ENCODE data around the gene GRAP2.
"Not testable (repeated sequence)": the region's sequence is repeated elsewhere in the genome, so short reads cannot be mapped to it uniquely, and the experiment has no call there.

The GRAP2 gene

DNA sequence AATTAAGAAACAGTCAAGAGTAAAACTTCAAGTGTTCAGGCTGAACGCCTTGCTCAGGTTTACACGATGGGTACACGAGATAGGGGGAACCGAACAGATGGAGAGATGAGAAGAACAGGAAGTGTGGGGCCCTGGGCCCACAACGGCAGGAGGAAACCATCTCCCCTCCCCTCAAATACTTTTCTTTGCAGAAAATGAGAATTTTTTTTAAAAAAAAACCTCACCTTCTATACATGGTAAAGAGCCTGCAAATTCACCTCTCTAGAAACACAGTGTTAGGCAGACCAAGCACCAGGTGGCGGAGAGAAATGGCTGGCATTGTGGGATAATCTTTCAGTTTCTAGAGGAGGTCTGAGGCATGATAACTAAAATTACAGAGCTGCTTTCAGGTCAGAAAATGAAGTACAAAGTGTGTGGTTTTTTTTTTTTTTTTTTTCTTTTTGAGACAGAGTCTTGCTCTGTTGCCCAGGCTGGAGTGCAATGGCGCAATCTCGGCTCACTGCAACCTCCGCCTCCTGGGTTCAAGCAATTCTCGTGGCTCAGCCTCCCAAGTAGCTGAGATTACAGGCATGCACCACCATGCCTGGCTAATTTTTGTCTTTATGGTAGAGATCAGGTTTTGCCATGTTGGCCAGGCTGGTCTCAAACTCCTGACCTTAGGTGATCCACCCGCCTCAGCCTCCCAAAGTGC is 50.9 kb downstream of the GRAP2 start:
- peak overlapping the region; percentile 70 for H3K4me3 Mint-ChIP-seq
- H3K27ac Mint-ChIP-seq = peak overlapping the region; percentile 60
- H3K9me3 Mint-ChIP-seq; DNase-seq (ENCODE audit: low spot score); H3K27me3 Mint-ChIP-seq (ENCODE audit: low read depth): not testable (repeated sequence)
- H3K36me3 Mint-ChIP-seq (ENCODE audit: low read depth) = peaks cover 87% of the 10 kb centered on the region
- H3K4me1 Mint-ChIP-seq (ENCODE audit: low read depth) = peaks cover 79% of the 10 kb centered on the region

DNA sequence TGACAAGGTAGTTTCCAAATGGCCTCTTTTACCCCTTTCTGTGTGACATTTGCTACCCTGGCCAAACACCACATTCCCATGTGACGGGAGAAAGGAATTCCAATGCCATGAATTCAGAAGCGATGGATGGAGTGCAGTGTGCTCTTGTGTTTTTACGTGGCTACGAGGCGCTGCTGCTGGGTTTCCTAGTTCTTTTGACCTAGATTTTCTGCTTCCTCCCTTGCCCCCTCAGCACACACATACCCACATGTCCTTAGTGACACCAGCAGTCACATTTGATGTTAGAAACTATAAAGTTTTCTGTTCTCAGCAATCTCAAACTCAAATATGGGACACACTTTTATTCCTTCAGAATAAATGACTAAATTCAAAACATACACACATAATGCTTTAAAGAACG is 51.5 kb downstream of the GRAP2 start:
- Mint-ChIP-seq H3K27ac (peak overlapping the region; percentile 60), H3K4me3 (peak overlapping the region; percentile 70), H3K4me1 (ENCODE audit: low read depth) (peaks cover 79% of the 10 kb centered on the region), H3K27me3 (ENCODE audit: low read depth) (no peaks in the 10 kb centered on the region), H3K36me3 (ENCODE audit: low read depth) (peaks cover 87% of the 10 kb centered on the region), H3K9me3 (no peaks in the 10 kb centered on the region)
- DNase-seq (ENCODE audit: low spot score) = no peak

DNA sequence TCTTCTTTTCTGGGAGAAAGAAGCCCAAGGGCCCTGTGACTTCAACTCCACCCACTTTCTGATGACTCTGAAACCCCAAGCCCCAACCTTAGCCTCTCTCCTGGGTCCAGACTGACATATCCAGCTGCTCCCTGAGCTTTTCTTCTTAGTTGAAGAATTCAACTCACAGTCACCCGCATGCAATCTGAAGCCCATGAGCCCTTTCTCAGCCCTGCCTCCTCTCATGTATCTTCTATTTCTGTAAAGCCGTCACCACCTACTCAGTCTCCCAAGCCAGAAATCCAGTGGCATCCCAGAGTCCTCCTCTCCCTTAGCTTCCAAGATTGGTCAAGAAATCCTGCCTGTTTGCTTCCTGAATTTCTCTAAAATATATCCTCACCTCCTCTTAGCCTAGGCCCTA is 52.2 kb downstream of the GRAP2 start:
- H3K36me3 Mint-ChIP-seq (ENCODE audit: low read depth) = peaks cover 90% of the 10 kb centered on the region
- peak overlapping the region; percentile 65 for H3K4me3 Mint-ChIP-seq
- no peaks in the 10 kb centered on the region for H3K9me3 Mint-ChIP-seq
- peak overlapping the region; percentile 82 for H3K27ac Mint-ChIP-seq
- no peak for DNase-seq (ENCODE audit: low spot score)
- H3K27me3 Mint-ChIP-seq (ENCODE audit: low read depth) = no peaks in the 10 kb centered on the region
- peaks cover 82% of the 10 kb centered on the region for H3K4me1 Mint-ChIP-seq (ENCODE audit: low read depth)

DNA sequence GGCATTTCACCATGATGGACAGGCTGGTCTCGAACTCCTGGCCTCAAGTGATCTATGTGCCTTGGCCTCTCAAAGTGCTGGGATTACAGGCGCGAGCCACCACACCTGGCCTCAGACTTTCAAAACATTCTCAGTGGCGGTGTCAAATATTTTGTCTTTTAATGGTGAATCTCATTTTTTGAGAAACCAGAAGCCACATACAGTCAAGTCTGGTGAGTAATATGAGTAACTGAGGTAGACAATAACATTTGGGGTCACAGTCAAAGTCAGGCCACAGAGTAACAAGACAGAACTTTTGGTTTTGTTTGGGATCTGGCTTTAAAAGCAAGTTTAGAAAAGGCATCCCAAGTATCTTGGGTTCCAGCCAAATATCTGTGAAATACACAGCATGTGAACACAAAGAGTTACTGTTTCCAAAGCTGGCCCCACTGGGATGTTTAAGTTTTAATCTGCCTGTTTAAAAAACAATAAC is 53.7 kb downstream of the GRAP2 start:
- Mint-ChIP-seq H3K4me1 (ENCODE audit: low read depth) (peaks cover 85% of the 10 kb centered on the region), H3K9me3 (no peaks in the 10 kb centered on the region), H3K36me3 (ENCODE audit: low read depth) (peaks cover 90% of the 10 kb centered on the region), H3K4me3 (peak overlapping the region; percentile 10), H3K27ac (peak overlapping the region; percentile 45), H3K27me3 (ENCODE audit: low read depth) (no peaks in the 10 kb centered on the region)
- DNase-seq (ENCODE audit: low spot score) = peak; percentile 37

DNA sequence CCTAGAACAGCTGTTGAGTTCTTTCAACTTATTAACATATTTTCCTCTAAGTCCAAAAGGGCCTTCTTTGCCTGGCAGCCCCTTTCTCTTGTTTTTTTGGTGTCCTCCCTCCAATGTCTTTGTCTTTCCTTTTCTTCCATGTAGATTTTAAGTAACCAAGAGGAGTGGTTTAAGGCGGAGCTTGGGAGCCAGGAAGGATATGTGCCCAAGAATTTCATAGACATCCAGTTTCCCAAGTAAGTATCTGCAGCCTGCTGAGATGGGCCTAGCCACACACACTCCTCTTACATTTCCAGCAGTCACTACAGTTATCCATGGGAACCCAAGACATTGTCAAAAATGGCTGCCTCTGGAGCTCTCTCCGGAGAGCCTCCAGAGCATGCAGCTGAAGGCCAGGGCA is 54.8 kb downstream of the GRAP2 start:
- Mint-ChIP-seq H3K27ac (peak overlapping the region; percentile 16), H3K4me3 (peak overlapping the region; percentile 60), H3K9me3 (no peaks in the 10 kb centered on the region), H3K36me3 (ENCODE audit: low read depth) (peaks cover 90% of the 10 kb centered on the region), H3K27me3 (ENCODE audit: low read depth) (no peaks in the 10 kb centered on the region), H3K4me1 (ENCODE audit: low read depth) (peaks cover 85% of the 10 kb centered on the region)
- no peak for DNase-seq (ENCODE audit: low spot score)

DNA sequence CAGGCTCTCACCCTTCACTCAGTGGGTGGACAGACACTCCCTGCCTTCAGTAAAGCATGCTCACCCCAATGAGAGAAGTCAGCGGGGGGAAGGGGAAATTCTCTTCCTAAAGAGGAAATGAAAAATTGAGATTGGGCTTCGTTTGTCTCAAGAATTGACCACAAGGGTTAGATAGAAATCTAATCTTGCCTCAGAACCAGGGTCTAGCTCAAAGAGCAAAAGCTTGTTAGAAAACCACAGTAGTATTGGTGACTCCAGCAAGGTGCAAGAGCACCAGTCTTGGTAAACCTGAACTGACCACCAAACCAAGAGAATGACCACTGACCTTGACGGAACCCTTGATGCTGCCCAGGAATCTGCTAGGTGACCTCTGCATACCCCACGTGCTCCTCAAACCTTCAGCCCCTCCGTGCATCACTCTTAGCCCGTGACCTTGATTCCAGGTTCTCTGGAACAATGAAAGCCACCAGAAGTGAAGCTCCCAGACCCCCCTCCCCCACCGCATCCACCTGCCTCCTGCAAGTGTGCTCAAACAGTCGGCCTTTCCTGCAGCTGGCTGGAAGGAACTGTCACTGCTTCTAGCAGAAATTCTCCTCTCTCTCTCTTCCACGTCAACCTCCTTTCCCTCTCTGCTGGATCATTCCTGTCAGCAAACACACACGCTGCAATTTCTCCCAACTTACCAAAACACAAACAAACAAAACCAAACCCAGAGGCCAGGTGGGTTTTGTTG is 56.2 kb downstream of the GRAP2 start:
- Mint-ChIP-seq H3K27me3 (ENCODE audit: low read depth) (no peaks in the 10 kb centered on the region), H3K27ac (peak overlapping the region; percentile 11), H3K4me3 (peak overlapping the region; percentile 60), H3K9me3 (no peaks in the 10 kb centered on the region), H3K36me3 (ENCODE audit: low read depth) (peaks cover 90% of the 10 kb centered on the region), H3K4me1 (ENCODE audit: low read depth) (peaks cover 86% of the 10 kb centered on the region)
- DNase-seq (ENCODE audit: low spot score) = no peak

DNA sequence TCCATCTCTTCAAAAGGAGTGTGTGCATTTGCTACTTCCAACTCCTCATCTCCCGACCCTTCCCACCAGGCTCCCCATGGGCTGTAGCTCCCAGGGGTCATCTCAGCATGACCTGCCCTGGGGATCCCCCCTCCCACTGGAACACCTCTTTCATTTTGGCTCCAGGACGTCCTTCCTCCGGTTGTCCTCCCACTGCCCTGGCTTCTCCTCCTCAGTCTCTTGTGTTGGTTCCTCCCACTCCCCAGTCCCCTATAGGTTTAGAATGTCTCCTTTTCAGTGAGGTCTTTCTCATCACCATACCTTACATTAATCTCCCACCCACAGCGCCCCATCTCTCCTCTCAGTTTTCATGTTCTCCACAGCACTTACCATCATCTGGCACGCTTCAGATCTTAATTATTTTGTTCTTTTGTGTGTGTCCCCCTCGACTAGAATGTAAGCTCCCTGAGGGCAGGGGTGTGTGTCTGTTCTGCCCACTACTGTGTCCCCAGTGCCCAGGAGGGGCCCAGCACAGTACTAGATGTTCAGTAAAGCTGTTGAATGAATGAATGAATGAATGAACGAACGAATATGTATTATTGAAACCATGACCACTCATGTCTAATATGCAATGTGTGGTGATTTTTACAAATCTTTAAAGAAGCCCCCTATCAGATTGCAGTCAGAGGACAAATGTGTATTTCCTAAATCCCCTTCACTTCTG is 57.3 kb downstream of the GRAP2 start:
- Mint-ChIP-seq H3K27me3 (ENCODE audit: low read depth) (no peaks in the 10 kb centered on the region), H3K36me3 (ENCODE audit: low read depth) (peaks cover 86% of the 10 kb centered on the region), H3K4me3 (peak overlapping the region; percentile 33), H3K27ac (peak overlapping the region; percentile 67), H3K9me3 (no peaks in the 10 kb centered on the region), H3K4me1 (ENCODE audit: low read depth) (peaks cover 76% of the 10 kb centered on the region)
- no peak for DNase-seq (ENCODE audit: low spot score)

DNA sequence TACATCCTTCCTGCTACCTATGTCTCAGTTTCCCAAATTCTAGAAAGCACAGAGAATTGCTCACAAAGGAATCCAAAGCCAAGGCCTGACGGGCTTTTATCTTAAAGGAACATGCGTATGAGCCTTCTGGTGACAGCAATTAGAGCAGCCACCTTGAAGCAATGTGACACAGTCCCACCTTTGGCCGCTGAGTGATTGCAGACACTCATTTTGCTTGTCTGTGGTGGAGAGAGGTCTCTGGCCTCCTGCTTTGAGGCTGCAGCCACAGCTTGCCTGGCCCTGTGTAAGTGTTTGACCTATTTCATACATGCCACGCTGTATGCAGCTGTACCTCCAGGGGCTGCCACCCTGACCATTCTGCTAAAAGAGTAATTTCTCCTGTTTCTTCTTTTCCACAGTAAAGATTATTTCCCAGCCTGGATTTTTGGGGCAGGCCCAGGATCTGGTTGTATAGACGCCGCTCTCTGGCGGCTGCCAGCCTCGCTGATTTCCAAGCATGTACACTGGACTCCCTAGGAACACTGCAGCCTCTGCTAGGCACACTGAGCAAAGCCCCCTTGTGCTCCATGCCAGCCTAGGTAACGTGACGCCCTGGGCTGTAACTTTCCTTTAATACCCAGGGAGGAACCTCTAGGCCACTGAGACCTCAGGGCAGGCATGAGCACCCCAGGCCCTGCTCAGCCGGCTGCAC is 58.2 kb downstream of the GRAP2 start:
- H3K9me3 Mint-ChIP-seq = no peaks in the 10 kb centered on the region
- H3K27me3 Mint-ChIP-seq (ENCODE audit: low read depth) = no peaks in the 10 kb centered on the region

DNA sequence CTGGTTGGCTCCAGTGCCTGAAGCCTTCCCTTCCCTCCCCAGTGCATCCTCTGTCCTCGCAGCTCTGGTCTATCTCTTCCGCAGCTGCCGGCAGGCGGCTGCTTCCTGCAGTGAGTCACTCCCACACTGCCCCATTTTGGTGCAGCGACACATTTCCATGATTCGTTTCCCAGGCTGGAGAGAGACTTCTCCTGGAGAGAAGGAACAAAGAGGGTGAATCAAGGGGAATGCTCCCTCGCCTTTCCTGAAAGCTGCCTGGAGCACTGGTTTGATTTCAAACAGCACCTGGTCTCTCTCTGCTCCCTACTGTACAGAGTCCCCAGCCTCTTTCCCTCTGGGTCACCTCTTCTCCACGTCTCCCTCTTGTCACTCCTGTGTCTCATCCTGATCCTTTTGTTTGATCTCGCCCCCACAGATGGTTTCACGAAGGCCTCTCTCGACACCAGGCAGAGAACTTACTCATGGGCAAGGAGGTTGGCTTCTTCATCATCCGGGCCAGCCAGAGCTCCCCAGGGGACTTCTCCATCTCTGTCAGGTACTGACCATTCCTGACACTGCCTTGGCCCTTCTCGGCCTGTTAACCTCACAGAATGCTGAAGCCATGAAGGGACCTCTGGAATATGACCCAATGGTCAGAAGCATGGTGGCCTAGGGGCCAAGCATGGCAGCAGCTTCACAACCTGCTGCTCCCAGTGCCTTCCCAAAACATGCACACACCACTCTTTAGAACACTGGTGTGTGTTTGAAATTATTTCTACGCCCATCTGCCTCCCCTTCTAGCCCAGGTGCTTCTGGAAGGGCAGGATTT is 59.0 kb downstream of the GRAP2 start, which contains the start of gene TMA7B:
Gene TMA7B, plus strand, starts transcription at position 758 of the 808 bp plus-strand sequence. CDS start 3,978 bp downstream, outside the sequence.
- H3K36me3 Mint-ChIP-seq (ENCODE audit: low read depth) = peaks cover 86% of the 10 kb centered on the region
- no peaks in the 10 kb centered on the region for H3K27me3 Mint-ChIP-seq (ENCODE audit: low read depth)
- H3K4me1 Mint-ChIP-seq (ENCODE audit: low read depth) = peaks cover 65% of the 10 kb centered on the region
- peak within 1 kb of the TSS; percentile 70 for H3K4me3 Mint-ChIP-seq
- no peaks in the 10 kb centered on the region for H3K9me3 Mint-ChIP-seq
- DNase-seq (ENCODE audit: low spot score) = no peak
- H3K27ac Mint-ChIP-seq = peak within 1 kb of the TSS; percentile 77

More for the DNA sequence above, 58.2 kb downstream of the GRAP2 start:
- H3K4me3 Mint-ChIP-seq = peak overlapping the region; percentile 17
- DNase-seq (ENCODE audit: low spot score) = no peak
- H3K27ac Mint-ChIP-seq = peak overlapping the region; percentile 64
- peaks cover 69% of the 10 kb centered on the region for H3K4me1 Mint-ChIP-seq (ENCODE audit: low read depth)
- peaks cover 84% of the 10 kb centered on the region for H3K36me3 Mint-ChIP-seq (ENCODE audit: low read depth)

DNA sequence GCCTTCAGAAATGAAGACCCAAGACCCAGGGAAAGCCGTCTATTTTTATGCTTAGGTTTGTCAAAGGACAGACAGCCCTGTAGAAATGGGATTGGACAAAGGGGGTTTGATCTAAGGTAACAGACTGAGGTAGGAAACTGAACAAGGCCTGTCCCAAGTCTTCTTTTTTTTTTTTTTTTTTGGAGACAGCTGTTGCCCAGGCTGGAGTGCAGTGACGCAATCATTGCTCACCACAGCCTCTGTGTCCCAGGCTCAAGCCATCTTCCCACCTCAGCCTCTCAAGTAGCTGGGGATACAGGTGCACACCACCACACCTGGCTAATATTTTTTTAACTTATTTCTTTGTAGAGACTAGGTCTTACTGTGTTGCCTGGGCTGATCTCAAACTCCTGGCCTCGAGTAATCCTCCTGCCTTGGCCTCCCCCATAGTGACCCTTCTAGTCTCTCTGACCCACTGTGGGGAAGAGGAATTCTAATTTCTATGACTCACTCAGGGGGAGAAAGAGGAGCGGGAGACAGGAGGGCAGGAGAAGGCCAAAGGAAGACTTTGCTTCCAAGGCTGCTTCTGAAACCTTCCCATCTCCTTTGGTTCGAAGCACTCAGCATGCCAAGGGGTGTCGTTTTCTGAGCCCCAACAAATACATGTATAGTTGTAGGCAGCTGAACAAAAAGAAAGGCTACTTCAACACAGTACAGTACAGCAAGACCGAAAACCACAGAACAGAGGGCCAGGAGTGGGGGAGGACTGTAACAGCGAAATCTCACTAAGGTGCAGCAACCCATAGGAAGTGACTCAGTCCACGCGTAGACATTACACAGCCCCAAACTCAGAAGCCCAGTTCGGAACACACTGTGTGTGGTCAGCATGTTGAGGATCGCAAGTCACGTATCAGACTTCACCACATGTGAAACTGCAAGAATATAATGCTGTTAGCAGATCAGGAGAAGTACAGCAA is 60.2 kb downstream of the GRAP2 start:
- no peaks in the 10 kb centered on the region for H3K27me3 Mint-ChIP-seq (ENCODE audit: low read depth)
- H3K36me3 Mint-ChIP-seq (ENCODE audit: low read depth) = peaks cover 85% of the 10 kb centered on the region
- H3K27ac Mint-ChIP-seq = peak overlapping the region; percentile 77
- DNase-seq (ENCODE audit: low spot score) = peak; percentile 87
- peaks cover 58% of the 10 kb centered on the region for H3K4me1 Mint-ChIP-seq (ENCODE audit: low read depth)
- no peaks in the 10 kb centered on the region for H3K9me3 Mint-ChIP-seq
- peak overlapping the region; percentile 70 for H3K4me3 Mint-ChIP-seq

DNA sequence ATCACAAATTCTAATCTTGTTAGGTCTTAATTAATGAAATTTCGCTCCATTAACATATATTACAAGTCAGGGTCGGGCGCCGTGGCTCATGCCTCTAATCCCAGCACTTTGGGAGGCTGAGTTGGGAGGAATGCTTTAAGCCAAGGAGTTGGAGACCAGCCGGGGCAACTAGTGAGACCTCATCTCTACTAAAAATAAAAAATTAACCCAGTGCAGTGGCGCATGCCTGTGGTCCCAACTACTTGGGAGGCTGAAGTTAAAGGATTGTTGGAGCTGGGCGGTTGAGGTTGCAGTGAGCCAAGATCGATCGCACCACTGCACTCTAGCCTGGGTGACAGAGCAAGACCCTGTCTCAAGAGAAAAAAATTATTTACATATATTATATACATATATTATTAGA is 61.2 kb downstream of the GRAP2 start:
- Mint-ChIP-seq H3K27ac (peak overlapping the region; percentile 77), H3K9me3 (no peaks in the 10 kb centered on the region), H3K4me1 (ENCODE audit: low read depth) (peaks cover 54% of the 10 kb centered on the region), H3K27me3 (ENCODE audit: low read depth) (no peaks in the 10 kb centered on the region), H3K36me3 (ENCODE audit: low read depth) (peaks cover 89% of the 10 kb centered on the region), H3K4me3 (peak overlapping the region; percentile 70)
- no peak for DNase-seq (ENCODE audit: low spot score)

DNA sequence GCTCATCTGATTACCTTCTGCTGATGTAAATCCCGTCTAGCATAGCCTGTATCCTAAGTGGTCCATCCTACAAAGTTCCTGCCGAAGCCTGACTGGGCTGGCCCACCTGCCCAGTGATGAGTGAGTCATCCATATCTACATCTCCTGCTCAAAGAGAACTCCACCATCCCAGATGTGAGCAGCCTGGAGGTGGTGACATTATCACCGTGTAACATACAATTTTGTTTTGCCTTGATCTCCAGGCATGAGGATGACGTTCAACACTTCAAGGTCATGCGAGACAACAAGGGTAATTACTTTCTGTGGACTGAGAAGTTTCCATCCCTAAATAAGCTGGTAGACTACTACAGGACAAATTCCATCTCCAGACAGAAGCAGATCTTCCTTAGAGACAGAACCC is 64.9 kb downstream of the GRAP2 start:
- Mint-ChIP-seq H3K4me3 (no peak overlapping the region), H3K27ac (peak overlapping the region; percentile 16), H3K36me3 (ENCODE audit: low read depth) (peaks cover 81% of the 10 kb centered on the region), H3K4me1 (ENCODE audit: low read depth) (peaks cover 20% of the 10 kb centered on the region), H3K9me3 (no peaks in the 10 kb centered on the region), H3K27me3 (ENCODE audit: low read depth) (no peaks in the 10 kb centered on the region)
- no peak for DNase-seq (ENCODE audit: low spot score)

All from T-helper 2 cell treated with Interferon-gamma antibody and Interleukin-4, amounts not matched to agents 5 μg/mL and 100 μg/mL, for 36 hours (primary cell).